Body of pancreas (tissue), 4 donors: Measurements from ENCODE around the gene FAM228B. TPM values are rescaled to one million over a fixed set of nuclear protein-coding genes. Genes with fewer than 3 reads are reported as not detected.
A peak's percentile ranks its signal among the peaks of the same experiment; 100 is the strongest.

ENCODE experiments used
- ATAC-seq: fragments of 150-250 bp; one replicate; pipeline ENCODE4 v1.9.1; 2016
- DNase-seq, 4 donors: peaks; one replicate each; pipeline ENCODE4 v3.0.0-alpha.2; 2019
- H3K27ac ChIP-seq, 4 donors: fragments of 200-600 bp; sonication (generic); 1 replicate in 3 of 4; 2 replicates in 1 of 4; pipeline versions ENCODE4 v1.5.1 to v1.6.1; 2016 to 2019; ENCODE audit warnings: mild to moderate bottlenecking in 1 of 4, mixed read lengths in 1 of 4, moderate library complexity in 1 of 4
- H3K27me3 ChIP-seq, 2 donors: fragments of 200-600 bp; sonication (generic); one replicate each; pipeline ENCODE4 v1.6.0; 2016; ENCODE audit warnings: mild to moderate bottlenecking in 1 of 2
- H3K36me3 ChIP-seq, 2 donors: fragments of 200-600 bp; sonication (generic); replicated peaks in 1 of 2; 2 replicates each; pipeline ENCODE4 v1.5.1; 2016; ENCODE audit warnings: low read depth in 2 of 2; ENCODE audit not compliant: insufficient read depth in 1 of 2
- H3K4me1 ChIP-seq: fragments of 200-600 bp; sonication (generic); one replicate; pipeline ENCODE4 v1.6.0; 2016
- H3K4me3 ChIP-seq, 2 donors: fragments of 200-600 bp; sonication (generic); 1 replicate in 1 of 2; 2 replicates in 1 of 2; pipeline ENCODE4 v1.5.1; 2016 to 2019
- H3K9me3 ChIP-seq, 3 donors: fragments of 200-600 bp; sonication (generic); 1 replicate in 2 of 3; 2 replicates in 1 of 3; pipeline ENCODE4 v1.5.1; 2016
- POLR2A ChIP-seq, 3 donors: fragments of 450-650 bp; IDR thresholded peaks; one replicate each; pipeline ENCODE4 v1.6.1; 2016; ENCODE audit warnings: antibody characterized with exemption in 3 of 3, mild to moderate bottlenecking in 2 of 3
- WGBS, 2 donors: methylation state at CpG; one replicate each; pipeline ENCODE4 v1.1.5; 2017; 5-methylcytosine and 5-hydroxymethylcytosine counted together
- intact Hi-C: fragments of 100-400 bp; cut with DNase I; formaldehyde crosslinking; loops from one replicate; pipeline ENCODE4 v1.15.1; 2023
- total RNA-seq, 2 donors: library from RNA; depleted of rRNA; stranded (reverse); fragments of >200 nt; gene quantifications; one replicate each; pipeline ENCODE4 v1.1.0, GENCODE V29; 2016
- TF ChIP-seq, protein P1 (sequence below), 7 experiments: fragments of 450-650 bp in 4 of 7; fragments of 200-600 bp in 3 of 7; sonication (generic) in 3 of 7; IDR thresholded peaks; one replicate each; pipeline ENCODE4 v1.5.1; 2016 to 2019; ENCODE audit warnings: antibody characterized with exemption in 7 of 7

The FAM228B gene
- total RNA-seq, 2 donors from 2014 or later: 6.5 to 56.7 TPM

DNA sequence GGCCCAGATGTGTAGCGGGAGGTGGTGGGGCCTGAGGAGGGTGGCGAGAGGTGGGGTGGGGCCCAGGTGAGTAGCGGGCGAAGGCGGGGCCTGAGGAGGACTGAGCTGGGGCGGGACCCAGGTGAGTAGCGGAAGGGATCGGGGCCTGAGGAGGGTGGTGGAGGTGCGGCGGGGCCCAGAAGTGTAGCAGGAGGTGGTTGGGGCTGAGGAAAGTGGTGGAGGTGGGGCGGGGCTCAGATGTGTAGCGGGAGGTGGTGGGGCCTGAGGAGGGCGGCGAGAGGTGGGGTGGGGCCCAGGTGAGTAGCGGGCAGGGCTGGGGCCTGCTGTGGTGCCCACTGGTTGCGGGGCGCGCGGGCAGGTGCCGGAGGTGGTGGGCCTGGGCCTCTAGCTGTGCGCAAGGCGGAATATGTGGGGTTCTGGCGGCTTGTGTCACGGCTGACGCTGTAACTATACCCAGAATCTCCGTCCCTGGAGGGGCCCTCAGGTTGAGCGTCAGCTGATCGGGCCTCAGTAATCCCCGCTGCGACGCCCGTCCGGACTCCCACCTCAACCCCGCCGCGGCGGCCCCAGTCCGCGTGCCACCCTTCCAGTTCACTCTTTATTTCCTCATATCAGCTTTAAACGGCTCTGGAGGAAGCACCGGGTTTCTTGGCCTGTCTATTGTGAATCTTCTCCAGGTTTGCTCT, 46.3 kb upstream of the FAM228B start:
- no peak for DNase-seq
- WGBS, 2 donors: 0 to 1% methylated on average over 27 to 41 of the region's 41 CpGs
- ATAC-seq: no peak
- Histone ChIP-seq H3K36me3 (peaks cover 0 to 6% of the 10 kb centered on the region in 2 donors), H3K27me3 (no peaks in the 10 kb centered on the region), H3K9me3 (no peaks in the 10 kb centered on the region), H3K27ac (peak overlapping the region; percentile 89 to 94 (median 92)), H3K4me3 (peak overlapping the region; percentile 44 to 86), H3K4me1 (peaks cover 26% of the 10 kb centered on the region)
- intact Hi-C loops: no loop called here
- TF ChIP-seq, protein P1, sequence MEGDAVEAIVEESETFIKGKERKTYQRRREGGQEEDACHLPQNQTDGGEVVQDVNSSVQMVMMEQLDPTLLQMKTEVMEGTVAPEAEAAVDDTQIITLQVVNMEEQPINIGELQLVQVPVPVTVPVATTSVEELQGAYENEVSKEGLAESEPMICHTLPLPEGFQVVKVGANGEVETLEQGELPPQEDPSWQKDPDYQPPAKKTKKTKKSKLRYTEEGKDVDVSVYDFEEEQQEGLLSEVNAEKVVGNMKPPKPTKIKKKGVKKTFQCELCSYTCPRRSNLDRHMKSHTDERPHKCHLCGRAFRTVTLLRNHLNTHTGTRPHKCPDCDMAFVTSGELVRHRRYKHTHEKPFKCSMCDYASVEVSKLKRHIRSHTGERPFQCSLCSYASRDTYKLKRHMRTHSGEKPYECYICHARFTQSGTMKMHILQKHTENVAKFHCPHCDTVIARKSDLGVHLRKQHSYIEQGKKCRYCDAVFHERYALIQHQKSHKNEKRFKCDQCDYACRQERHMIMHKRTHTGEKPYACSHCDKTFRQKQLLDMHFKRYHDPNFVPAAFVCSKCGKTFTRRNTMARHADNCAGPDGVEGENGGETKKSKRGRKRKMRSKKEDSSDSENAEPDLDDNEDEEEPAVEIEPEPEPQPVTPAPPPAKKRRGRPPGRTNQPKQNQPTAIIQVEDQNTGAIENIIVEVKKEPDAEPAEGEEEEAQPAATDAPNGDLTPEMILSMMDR (IDR thresholded peaks at IDR 0.05): no peak
- TF ChIP-seq POLR2A (IDR thresholded peaks at IDR 0.05): peak; percentile 54 to 93 (median 86)

DNA sequence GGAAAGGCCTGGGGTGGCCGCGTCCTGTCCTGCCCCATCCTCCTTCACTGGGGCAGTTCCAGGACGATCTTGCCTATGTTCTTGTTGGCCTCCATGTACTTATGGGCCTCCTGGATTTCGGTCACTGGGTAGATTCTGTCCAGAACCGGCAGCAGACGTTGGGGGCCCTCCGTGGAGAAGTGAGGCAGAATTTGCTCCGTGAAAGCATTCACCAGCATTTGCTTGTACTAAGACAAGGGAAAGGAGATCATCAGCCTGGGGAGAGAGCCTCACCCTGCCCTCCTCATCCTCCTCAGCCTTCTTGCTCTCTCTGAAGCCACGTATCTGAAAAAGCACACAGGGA, 45.8 kb upstream of the FAM228B start:
- Histone ChIP-seq H3K9me3 (no peaks in the 10 kb centered on the region), H3K27ac (peak overlapping the region; percentile 89 to 94 (median 92)), H3K4me3 (peak overlapping the region; percentile 44 to 86), H3K4me1 (peaks cover 30% of the 10 kb centered on the region), H3K36me3 (peaks cover 0 to 6% of the 10 kb centered on the region in 2 donors), H3K27me3 (no peaks in the 10 kb centered on the region)
- intact Hi-C loops: no loop called here
- ATAC-seq: no peak
- WGBS, 2 donors: 3 to 8% methylated on average over 9 of the region's 9 CpGs
- DNase-seq: no peak
- TF ChIP-seq POLR2A (IDR thresholded peaks at IDR 0.05): no peak
- TF ChIP-seq, protein P1 (IDR thresholded peaks at IDR 0.05): no peak

DNA sequence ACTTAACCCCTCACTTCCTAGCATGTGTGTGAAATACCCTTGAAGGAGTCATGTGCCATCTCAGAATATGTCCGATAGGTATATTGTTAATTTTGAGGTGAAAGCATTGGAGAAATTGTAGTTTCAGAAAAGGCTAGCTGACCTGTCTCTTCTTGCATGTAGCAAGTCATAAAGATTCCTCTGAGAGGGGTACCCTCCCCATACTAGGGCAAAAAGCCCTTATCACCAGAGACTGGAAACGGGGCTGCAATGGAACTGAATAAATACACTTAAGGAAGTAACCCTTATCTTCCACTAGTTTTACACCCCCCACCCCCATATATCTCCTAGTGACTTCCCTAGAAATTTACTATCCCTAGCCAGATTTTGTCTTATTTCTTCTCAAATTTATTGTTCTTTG, 45.4 kb upstream of the FAM228B start:
- Histone ChIP-seq H3K4me1 (peaks cover 34% of the 10 kb centered on the region), H3K4me3 (no peak overlapping the region), H3K27me3 (no peaks in the 10 kb centered on the region), H3K9me3 (no peaks in the 10 kb centered on the region), H3K27ac (peak overlapping the region; percentile 89 to 94 (median 92)), H3K36me3 (peaks cover 0 to 6% of the 10 kb centered on the region in 2 donors)
- 31 to 40% methylated on average over 2 of the region's 2 CpGs for WGBS, 2 donors
- TF ChIP-seq, protein P1 (IDR thresholded peaks at IDR 0.05): no peak
- TF ChIP-seq POLR2A (IDR thresholded peaks at IDR 0.05): no peak
- intact Hi-C loops: no loop called here
- ATAC-seq (no peak), DNase-seq (no peak)

DNA sequence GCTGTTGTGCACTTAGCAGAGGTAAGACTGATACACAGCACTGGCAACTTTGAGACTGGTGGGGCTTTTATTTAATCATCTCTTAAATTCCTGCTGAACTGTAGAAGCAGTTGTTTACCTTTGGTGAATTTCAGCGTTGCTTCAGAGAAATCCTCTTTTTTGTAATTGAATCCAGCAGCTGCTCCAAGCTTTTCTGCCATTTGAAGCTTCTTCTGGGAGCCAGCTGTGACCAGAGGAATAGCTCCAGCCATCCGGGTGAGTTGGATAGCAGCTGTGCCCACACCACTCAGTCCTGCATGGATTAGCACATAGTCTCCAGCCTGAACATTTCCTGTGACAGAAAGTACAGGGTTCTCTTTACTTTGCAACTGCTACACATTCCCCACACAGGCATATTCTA, 42.6 kb upstream of the FAM228B start:
- WGBS, 2 donors: 72 to 96% methylated on average over 2 of the region's 2 CpGs
- TF ChIP-seq, protein P1 (IDR thresholded peaks at IDR 0.05): no peak
- TF ChIP-seq POLR2A (IDR thresholded peaks at IDR 0.05): no peak
- Histone ChIP-seq H3K36me3 (no peaks in the 10 kb centered on the region), H3K9me3 (no peaks in the 10 kb centered on the region), H3K27ac (no peak overlapping the region), H3K4me3 (no peak overlapping the region), H3K27me3 (no peaks in the 10 kb centered on the region), H3K4me1 (peaks cover 34% of the 10 kb centered on the region)
- intact Hi-C loops: no loop called here
- ATAC-seq (no peak), DNase-seq (no peak)
